ENCODE measurements around the gene PSME1.

PSME1 gene

DNA sequence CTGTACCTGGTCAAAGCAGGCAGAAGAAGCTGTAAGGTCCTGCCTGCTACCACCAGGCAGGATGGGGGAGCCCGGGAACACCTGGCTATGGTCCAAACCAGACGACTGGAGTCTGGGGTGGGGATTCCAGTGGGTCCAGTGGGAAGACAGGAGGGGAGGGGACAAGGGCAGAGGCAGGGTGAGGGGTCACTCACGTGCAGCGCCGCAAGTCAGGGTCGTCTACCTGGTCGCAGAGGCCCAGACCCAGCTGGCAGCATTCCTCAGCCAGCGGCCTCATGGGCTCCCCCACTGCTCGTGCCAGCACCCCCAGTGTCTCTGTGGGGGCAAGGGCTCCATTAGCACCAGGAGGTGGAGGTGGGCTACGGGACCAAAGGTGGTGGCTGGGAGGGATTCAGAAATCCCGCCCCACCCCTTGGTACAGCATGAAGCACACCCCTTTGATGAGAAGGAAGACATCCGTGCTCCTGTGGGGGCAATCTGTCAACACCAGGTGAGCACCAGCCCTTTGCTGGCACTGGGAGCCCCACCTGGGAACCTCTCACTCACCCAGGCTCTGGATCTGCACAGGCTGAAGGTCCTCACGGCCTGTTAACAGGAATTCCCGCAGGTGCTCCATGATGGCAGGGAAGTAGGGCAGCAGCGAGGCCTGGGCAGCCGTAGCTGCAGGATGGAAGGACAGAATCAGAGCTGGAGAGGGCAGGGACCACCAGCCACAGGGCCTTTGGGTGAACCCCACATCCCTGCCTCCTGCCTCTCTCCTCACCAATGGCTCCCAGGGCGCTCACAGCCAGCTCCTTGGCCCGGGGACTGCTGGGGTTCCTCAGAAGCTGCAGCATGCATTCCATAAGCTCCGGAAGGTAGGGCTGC is 48.3 kb downstream of the PSME1 start:
- no peak for DNase-seq (ENCODE audit: low spot score)
- TF ChIP-seq CTCF (IDR thresholded peaks at IDR 0.05; ENCODE audit: extremely low read depth, missing control alignments), result no peak

DNA sequence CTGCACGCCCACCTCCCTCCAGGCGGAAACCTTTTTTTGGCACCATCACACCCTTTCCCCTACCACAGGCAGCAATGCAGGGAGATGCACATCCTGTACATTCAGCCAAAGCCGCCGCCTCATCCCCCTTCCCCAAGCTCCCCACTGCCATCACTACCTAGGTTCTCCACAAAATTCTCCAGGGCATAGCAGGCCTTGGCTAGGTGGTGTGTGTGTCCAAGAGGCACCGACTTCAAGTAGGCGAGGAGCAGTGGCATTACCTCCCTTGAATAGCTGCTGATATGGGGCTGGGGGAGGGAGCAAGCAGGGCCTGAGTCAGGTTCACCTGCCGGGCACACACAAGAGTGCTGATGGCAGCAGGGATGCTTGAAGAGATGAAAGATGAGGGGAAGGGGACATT is 49.0 kb downstream of the PSME1 start:
- no peak for TF ChIP-seq CTCF (IDR thresholded peaks at IDR 0.05; ENCODE audit: extremely low read depth, missing control alignments)
- no peak for DNase-seq (ENCODE audit: low spot score)

DNA sequence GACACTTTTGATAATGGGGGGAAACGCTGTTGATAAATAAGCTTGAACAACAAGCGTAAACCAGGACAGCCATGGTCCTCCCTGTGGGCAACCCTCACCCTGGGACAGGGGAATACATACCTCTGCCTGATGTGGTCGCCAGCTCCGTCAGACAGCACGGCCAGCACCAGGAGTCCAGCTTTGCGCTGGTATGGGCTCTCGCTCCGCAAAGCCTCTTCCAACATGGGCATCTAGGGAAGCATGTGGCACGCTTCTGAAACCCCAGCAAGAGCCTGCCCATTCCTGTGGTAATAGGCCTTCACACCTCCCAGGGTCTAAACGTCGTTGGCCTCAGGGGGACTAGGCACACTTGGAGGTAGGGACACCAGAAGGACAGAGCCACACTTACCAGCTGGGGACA is 49.7 kb downstream of the PSME1 start:
- no peak for TF ChIP-seq CTCF (IDR thresholded peaks at IDR 0.05; ENCODE audit: extremely low read depth, missing control alignments)

GRCh38 chr14:24186831-24187538 is 51.0 kb downstream of the PSME1 start:
- TF ChIP-seq CTCF (IDR thresholded peaks at IDR 0.05; ENCODE audit: extremely low read depth, missing control alignments), result no peak
- DNase-seq (ENCODE audit: low spot score), result no peak

More for the DNA sequence above, 49.7 kb downstream of the PSME1 start:
- no peak for DNase-seq (ENCODE audit: low spot score)

GRCh38 chr14:24187539-24187915 is 51.5 kb downstream of the PSME1 start:
- no peak for DNase-seq (ENCODE audit: low spot score)
- TF ChIP-seq CTCF (IDR thresholded peaks at IDR 0.05; ENCODE audit: extremely low read depth, missing control alignments), result no peak

All from GM20000 (cell line).